ENCODE measurements around the gene CMIP.
"Not testable (repeated sequence)": the region's sequence is repeated elsewhere in the genome, so short reads cannot be mapped to it uniquely, and the experiment has no call there.

Gene CMIP

GRCh38 chr16:81421536-81421935, 23.1 kb upstream of the CMIP start:
- no peak for DNase-seq

DNA sequence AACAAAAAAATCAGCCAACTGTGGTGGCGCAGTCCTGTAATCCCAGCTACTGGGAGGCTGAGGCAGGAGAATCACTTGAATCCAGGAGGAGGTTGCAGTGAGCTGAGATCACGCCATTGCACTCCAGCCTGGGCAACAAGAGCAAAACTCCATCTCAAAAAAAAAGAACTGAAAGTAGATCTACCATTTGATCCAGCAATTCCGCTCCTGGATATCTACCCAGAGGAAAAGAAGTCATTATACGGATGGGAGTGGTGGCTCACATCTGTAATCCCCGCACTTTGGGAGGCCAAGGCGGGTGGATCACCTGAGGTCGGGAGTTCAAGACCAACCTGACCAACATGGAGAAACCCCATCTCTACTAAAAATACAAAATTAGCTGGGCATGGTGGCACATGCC, 22.5 kb upstream of the CMIP start:
- DNase-seq, result not testable (repeated sequence)

DNA sequence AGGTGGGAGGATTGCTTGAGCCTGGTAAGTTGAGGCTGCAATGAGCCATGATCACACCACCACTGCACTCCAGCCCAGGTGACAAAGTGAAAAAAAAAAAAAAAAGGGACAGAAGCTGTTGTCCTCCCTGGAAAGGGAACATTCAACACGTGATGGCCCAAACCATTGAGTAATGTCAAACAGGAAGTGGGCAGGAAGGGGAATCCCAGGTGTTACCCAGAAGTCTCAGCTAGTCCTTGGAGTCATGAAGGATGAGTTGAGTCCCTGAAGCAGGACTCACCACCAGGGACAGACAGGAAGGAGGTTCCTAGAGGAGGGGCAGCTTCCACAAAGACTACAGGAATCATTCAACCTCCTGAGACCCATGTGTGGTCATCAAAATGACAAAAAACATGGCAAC, 19.8 kb upstream of the CMIP start:
- DNase-seq, result peak; percentile 52

DNA sequence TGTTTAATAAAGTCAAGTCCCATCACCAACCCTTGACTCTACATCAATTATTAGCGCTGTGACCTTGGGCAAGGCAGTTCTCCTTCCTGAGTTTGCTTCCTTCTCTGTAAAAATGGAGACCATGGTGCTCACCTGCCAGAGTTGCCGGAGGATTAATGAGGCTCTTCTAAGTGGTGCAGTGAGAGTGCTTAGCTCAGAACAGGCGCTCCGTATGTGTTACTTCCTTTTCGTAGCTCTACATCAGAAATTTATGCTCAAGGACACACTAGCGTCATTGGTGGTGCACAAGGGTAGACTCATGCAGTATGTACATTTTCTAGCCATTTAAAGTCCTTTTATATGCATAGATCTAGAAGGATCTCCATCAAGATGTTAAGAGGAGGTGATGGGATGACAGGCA, 17.4 kb upstream of the CMIP start:
- no peak for DNase-seq

DNA sequence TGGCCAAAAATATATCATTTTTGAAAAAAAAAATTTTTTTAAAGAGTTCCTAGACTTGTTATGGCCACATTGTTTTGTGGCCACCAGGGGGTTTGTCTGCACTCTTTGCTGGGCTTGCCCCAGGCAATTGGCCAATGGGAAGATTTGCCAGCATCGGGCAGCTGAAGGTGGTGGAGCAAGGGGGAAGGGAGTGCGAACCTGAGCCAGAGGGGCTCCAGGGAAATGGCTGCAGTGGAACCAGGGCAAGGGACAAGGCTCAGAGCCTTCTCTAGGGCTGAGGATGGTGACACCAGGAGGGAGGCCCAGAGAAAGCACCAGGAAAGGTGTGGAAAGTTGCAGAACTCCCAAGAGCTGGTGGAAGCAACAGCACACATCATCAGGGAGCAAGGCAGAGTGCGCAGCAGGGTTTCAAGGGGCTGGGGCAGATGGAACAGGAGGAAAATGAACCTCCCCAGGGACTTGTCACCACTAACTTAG, 15.5 kb upstream of the CMIP start:
- DNase-seq, result peak; percentile 47

GRCh38 chr16:81431554-81432353, 12.9 kb upstream of the CMIP start:
- peak; percentile 63 for DNase-seq

DNA sequence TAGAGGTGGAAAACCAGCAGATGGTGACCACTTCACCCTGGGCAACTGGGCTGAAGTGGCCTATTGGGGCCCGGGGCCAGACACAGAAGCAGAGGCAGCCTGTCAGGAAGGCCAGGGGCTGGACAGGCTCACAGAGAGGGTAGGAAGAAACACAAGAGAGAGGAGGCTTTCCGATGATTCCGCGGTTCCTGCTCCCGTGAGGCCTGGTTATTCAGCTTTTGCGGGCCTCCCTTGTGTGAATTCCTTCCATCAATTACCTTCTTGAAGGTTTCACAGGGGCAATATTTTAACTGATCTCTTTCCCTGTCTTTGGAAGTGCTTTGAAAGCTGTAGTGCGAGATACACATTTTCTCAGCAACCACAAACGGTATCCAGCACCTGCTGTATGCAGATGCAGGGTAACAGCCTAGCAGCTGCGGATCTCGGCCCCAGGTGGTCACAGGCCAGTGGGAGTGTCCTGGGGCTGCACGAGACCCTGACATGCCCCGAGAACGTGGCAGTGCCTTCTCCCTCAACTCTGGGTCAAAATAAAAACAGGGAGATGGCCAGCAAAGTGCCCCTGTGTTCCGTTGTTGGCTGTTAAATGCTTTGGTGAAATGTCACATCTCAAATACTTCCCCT, 11.6 kb upstream of the CMIP start:
- no peak for DNase-seq

GRCh38 chr16:81435103-81435502, 9.5 kb upstream of the CMIP start:
- DNase-seq, result no peak

DNA sequence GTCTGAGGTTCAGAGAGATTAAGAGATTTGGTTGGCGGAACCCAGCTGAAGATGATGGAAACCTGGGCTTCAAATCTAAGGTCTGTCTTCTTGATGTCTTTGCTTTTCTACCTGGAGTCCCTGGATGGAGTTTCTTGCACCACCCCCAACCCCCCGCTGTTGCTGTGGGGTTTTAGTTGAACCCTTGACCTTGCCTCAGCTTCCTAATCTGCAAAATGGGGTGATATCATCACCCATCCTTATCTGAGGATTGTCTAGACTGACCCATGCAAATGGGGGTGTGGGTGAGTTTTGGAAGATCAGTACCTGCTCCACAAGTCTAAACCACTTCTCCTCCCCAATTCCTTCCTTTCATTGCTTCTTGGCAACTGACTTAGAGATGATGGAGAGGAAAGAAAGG, 9.0 kb upstream of the CMIP start:
- no peak for DNase-seq

- no peak for DNase-seq
Measured at GRCh38 chr16:81436386-81436785, 8.2 kb upstream of the CMIP start.

- peak; percentile 34 for DNase-seq
Measured at GRCh38 chr16:81437865-81438264, 6.7 kb upstream of the CMIP start.

DNA sequence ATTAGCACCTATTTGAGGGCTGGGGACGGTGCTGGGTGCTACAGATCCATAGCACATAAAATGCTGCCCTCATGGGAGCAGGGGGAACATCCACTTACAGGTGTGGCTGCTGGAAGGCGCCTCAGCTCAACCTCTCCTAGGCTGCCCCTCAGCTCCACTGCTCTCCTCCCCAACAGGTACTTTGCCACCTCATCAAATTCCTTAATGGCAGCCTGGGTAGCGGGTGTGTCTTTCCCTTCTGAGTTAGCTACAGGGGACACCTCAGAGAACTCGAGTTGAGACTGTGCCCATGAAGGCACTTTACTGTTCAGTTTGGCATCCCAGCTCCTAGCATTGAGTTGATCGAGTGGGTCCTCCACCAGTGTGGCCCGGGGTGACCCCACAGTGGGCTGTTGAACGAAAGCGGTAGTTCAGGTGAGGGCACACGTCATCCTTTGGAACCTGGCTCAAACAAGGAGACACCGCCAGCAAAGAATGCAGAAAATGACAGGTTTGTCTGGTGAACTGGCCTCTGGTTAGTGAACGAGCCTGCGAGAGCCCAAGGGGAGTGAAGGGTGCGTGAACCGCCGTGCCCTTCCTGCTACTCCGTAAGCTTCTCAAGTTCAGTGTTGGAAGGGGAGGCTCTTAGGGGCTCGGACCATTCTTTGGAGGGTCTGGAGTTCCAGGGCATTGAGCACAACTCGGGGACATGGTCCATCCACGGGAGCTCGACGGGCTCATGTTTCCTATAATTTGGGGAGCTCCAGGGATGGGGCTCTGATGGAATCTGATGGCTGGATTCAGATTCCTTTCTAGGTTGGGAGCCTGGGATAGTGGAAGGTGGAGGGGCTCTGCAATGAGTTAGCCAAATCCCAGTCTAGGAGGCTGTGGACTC, 3.5 kb upstream of the CMIP start:
- DNase-seq, result no peak

DNA sequence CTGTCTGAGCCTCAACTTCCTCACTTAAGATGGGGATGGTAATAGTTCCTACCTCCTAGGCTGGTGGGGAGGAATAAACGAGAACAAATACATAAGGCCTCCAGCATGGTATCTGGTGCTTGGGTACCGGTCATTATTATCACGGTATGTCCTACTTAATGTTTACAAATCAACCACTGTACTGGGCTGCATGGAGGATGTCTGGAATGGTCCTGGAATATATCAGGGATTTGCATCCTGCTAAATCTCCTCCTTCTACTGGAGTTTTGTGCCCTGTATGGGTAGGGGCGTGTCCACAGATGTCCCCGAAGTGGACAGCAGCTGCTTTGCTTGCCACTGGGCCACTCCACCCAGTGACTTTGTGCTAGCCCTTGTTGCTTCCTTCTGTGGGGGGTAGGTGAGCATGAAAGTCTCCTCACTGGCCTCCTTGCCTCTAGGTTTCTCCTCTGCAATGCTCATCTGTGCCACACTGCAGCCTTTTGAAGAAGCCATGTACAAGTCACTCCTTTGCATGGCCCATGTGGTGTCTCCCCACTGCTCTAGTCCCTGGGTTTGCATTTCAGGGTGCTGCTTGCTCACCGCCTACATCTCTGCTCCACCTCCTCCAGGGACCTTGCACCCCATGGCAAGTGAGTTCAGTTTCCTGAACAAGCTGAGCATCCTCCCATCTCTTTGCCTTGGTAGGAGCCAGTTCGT, 2.2 kb upstream of the CMIP start:
- no peak for DNase-seq

- no peak for DNase-seq
Measured at GRCh38 chr16:81442916-81443687, 1.5 kb upstream of the CMIP start.

- DNase-seq, result no peak
Measured at GRCh38 chr16:81443688-81444447, 740 bp upstream of the CMIP start.

DNA sequence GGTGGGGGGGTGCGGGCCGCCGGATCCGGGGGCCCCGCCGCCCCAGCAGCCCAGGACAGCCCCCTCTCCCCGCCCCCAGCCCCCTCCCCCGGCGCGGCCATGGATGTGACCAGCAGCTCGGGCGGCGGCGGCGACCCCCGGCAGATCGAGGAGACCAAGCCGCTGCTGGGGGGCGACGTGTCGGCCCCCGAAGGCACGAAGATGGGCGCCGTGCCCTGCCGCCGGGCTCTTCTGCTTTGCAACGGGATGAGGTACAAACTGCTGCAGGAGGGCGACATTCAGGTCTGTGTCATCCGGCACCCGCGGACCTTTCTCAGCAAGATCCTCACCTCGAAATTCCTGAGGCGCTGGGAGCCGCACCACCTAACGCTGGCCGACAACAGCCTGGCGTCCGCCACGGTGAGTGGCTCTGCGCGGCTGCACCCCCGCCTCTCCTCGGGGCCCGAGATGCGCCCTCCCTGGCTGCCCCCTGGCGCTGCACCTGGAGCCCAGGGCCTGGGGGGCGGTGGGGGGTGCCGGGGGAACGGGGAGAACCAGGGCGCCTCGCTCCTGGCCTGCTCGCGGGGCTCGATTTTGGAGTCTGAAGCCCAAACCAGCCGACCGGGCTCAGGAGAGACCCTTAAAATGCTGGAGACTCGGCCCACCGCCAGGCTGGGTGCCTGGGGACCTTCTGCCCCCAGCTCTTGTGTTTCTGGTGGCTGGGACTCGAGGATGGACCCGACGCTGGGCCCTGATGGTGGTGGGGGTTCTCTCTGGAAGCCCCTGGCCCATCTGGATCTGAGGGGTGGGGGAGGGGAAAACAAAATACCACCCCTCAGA, 744 bp downstream of the CMIP start:
- DNase-seq, result peak; percentile 33

DNA sequence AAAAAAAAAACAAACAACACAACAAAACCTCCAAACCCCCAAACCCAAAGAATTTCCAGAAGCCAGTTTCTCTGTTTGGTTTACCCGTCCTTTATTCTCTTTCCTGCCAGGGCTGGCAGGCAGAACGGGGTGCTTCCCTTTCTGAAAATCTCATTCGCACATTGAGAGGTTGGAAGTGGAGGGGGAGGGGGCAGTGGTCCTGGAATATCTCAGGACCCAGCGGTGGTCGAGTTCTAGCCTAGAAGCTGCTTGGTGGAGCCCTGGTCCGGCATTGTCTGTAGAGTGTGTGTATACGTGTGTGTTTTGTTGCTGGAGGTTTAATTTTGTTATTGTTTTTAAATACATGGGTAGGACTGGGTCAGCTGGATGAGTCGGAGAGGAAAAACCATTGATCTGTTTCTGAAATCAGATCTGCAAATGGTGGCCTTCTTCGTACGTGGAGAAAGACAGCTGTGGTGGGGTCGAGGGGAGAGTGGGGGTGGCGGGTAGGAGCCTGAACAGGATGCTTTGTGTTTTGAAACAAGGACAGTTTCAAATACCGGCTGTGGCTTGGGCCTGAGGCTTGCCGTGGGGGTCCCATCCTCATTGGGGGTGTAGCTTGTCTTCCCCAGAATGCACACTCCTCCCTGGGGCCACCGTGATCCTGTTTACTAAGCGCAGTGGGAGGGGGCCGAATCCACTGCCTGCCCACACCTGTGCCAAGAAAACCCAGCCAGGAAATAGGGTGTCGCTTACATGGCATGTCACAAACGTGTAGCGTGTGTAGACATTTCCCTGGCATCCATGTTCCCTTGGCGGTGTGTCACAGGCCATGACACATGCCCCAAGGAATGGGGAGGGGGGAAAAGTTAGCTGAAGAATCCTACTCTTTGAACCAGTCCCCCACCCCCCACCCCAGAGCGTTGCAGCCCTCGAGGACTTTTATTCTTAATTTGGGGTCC, 1.6 kb downstream of the CMIP start:
- DNase-seq, result peak; percentile 24

DNA sequence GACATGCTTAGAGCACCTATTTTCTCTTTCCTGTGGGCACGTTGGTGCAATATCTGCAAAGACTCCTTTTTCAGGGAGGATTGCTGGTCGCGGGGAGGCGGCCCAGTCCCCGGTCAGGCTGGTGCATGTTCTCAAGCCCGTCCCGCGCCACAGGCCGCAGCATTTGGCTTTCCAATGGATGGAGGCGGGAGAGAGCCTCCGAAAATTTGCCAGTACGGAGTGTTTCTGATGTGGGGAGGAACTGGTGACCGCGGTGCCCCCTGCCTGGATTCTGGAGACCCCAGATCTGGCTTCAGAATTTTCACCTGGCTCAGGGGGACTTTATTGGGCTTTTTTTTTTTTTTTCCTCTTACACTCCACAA, 2.3 kb downstream of the CMIP start:
- DNase-seq, result no peak

GRCh38 chr16:81447383-81448101, 2.9 kb downstream of the CMIP start:
- DNase-seq, result peak; percentile 19
